HCT116 (cell line): ENCODE data around the gene SPRING1. TPM values are rescaled to one million over a fixed set of nuclear protein-coding genes. Genes with fewer than 3 reads are reported as not detected.

Source experiments
- ATAC-seq: fragments of 200-7000 bp; cut with Tn5 transposase; 2 replicates; pipeline ENCODE4 v1.9.1; 2020; ENCODE audit warnings: mild to moderate bottlenecking, moderate library complexity
- BruUV-seq: library from RNA; stranded (reverse); fragments of 400-500 nt; replicated peaks from 2 replicates; lab custom pipeline; 2021; lab: Mats Ljungman, UMichigan
- CTCF ChIA-PET: fragments of 300-600 bp; sonication (Branson Sonifier 250); formaldehyde crosslinking; loops from one replicate; lab custom pipeline; 2021; ENCODE audit warnings: antibody characterized with exemption; lab: Charles Lee
- POLR2A ChIA-PET: fragments of 300-600, 350-600 bp; sonication (Branson Sonifier 250); formaldehyde crosslinking; loops from one replicate; lab custom pipeline; 2021; ENCODE audit warnings: antibody characterized with exemption; lab: Charles Lee
- RAD21 ChIA-PET, 2 experiments: fragments of 300-600 bp; sonication (Branson Sonifier 250); formaldehyde crosslinking; loops; one replicate each; lab custom pipeline; 2023; ENCODE audit warnings: low total read pairs in 2 of 2; ENCODE audit not compliant: uncharacterized antibody in 2 of 2, unreplicated experiment in 2 of 2, low non-redundant PET in 1 of 2; lab: Charles Lee
- DNase-seq: peaks from one replicate; pipeline ENCODE4 v3.0.0-alpha.2; 2010; ENCODE audit warnings: low read depth, low spot score
- H2AFZ ChIP-seq: fragments of 200-600 bp; shearing (Covaris generic), sonication (generic); 2 replicates; pipeline ENCODE4 v1.6.1; 2017; ENCODE audit warnings: low read depth, mixed run types, mixed read lengths, antibody characterized with exemption, low read length; ENCODE audit not compliant: poor library complexity, severe bottlenecking
- H3K27ac ChIP-seq: 2 replicates; pipeline ENCODE4 v1.5.1; 2012; ENCODE audit warnings: low read depth, low read length
- H3K27me3 ChIP-seq: fragments of 200-600 bp; sonication (generic); 2 replicates; pipeline ENCODE4 v1.6.1; 2016; ENCODE audit warnings: mixed run types, low read length, mixed read lengths; ENCODE audit not compliant: insufficient read depth
- H3K36me3 ChIP-seq, 2 experiments: fragments of 200-500 bp in 1 of 2; fragments of 200-600 bp in 1 of 2; sonication (Bioruptor generic) in 1 of 2; sonication (generic) in 1 of 2; 2 replicates each; pipeline versions ENCODE4 v1.5.1 to v1.6.1; 2014 to 2016; ENCODE audit warnings: low read length in 2 of 2, inconsistent platforms in 1 of 2, mixed read lengths in 1 of 2, mixed run types in 1 of 2; ENCODE audit not compliant: insufficient read depth in 2 of 2, control insufficient read depth in 1 of 2
- H3K4me1 ChIP-seq, 2 experiments: fragments of 200-600 bp in 1 of 2; sonication (generic) in 1 of 2; 2 replicates each; pipeline versions ENCODE4 v1.5.1 to v1.6.1; 2012 to 2017; ENCODE audit warnings: low read length in 2 of 2, inconsistent platforms in 1 of 2, mild to moderate bottlenecking in 1 of 2, mixed read lengths in 1 of 2, mixed run types in 1 of 2, moderate library complexity in 1 of 2; ENCODE audit not compliant: insufficient read depth in 2 of 2, control insufficient read depth in 1 of 2
- H3K4me2 ChIP-seq: fragments of 200-600 bp; sonication (generic); 2 replicates; pipeline ENCODE4 v1.6.1; 2017; ENCODE audit warnings: mixed run types, low read length, mixed read lengths
- H3K4me3 ChIP-seq, 2 experiments: fragments of 200-600 bp in 1 of 2; sonication (generic) in 1 of 2; replicated peaks in 1 of 2; 2 replicates each; pipeline ENCODE4 v1.5.1; 2011 to 2016; ENCODE audit warnings: low read length in 2 of 2, control low read depth in 1 of 2, low read depth in 1 of 2, mild to moderate bottlenecking in 1 of 2, mixed read lengths in 1 of 2, mixed run types in 1 of 2
- H3K79me2 ChIP-seq: fragments of 200-600 bp; sonication (generic); 2 replicates; pipeline ENCODE4 v1.6.1; 2017; ENCODE audit warnings: mild to moderate bottlenecking, mixed run types, low read length, moderate library complexity, mixed read lengths; ENCODE audit not compliant: insufficient read depth
- H3K9ac ChIP-seq: fragments of 200-600 bp; sonication (generic); 2 replicates; pipeline ENCODE4 v1.6.1; 2016; ENCODE audit warnings: low read length, mixed read lengths
- H3K9me2 ChIP-seq: fragments of 200-600 bp; sonication (generic), shearing (Covaris generic); 2 replicates; pipeline ENCODE4 v1.6.1; 2017; ENCODE audit warnings: mixed run types, mild to moderate bottlenecking, moderate library complexity; ENCODE audit not compliant: insufficient read depth
- H3K9me3 ChIP-seq, 2 experiments: fragments of 200-500 bp in 1 of 2; fragments of 200-600 bp in 1 of 2; sonication (Bioruptor generic) in 1 of 2; sonication (generic) in 1 of 2; 2 replicates each; pipeline ENCODE4 v1.6.1; 2014 to 2017; ENCODE audit warnings: low read length in 2 of 2, mixed read lengths in 2 of 2, inconsistent platforms in 1 of 2, low read depth in 1 of 2, mild to moderate bottlenecking in 1 of 2, mixed run types in 1 of 2, moderate library complexity in 1 of 2; ENCODE audit not compliant: control insufficient read depth in 1 of 2, insufficient read depth in 1 of 2
- H4K20me1 ChIP-seq: fragments of 200-600 bp; sonication (generic), shearing (Covaris generic); 2 replicates; pipeline ENCODE4 v1.6.1; 2017; ENCODE audit warnings: mixed run types, mild to moderate bottlenecking, moderate library complexity; ENCODE audit not compliant: insufficient read depth
- CBX3 ChIP-seq: IDR thresholded peaks from 2 replicates; pipeline ENCODE4 v1.6.1; 2012; ENCODE audit warnings: low read depth
- CEBPB ChIP-seq: IDR thresholded peaks from 2 replicates; pipeline ENCODE4 v1.6.1; 2012; ENCODE audit warnings: low read depth
- EGR1 ChIP-seq: IDR thresholded peaks from 2 replicates; pipeline ENCODE4 v1.6.1; 2012; ENCODE audit warnings: low read depth
- EZH2 ChIP-seq: fragments of 200-600 bp; sonication (generic); IDR thresholded peaks from 2 replicates; pipeline ENCODE4 v1.6.1; 2017; ENCODE audit warnings: antibody characterized with exemption, mixed run types
- EZH2phosphoT487 ChIP-seq: fragments of 200-600 bp; IDR thresholded peaks from 2 replicates; pipeline ENCODE4 v1.6.1; 2018; ENCODE audit warnings: antibody characterized with exemption, borderline replicate concordance
- JUND ChIP-seq: IDR thresholded peaks from 2 replicates; pipeline ENCODE4 v1.6.1; 2012
- POLR2A ChIP-seq: IDR thresholded peaks from 2 replicates; pipeline ENCODE4 v1.7.0; 2011; ENCODE audit warnings: borderline replicate concordance; ENCODE audit not compliant: insufficient read depth, insufficient read length; ENCODE audit errors: extremely low read depth
- POLR2AphosphoS5 ChIP-seq: IDR thresholded peaks from 2 replicates; pipeline ENCODE4 v1.6.1; 2011; ENCODE audit warnings: mild to moderate bottlenecking, low read depth, low read length, moderate library complexity
- TCF7L2 ChIP-seq: IDR thresholded peaks from 2 replicates; pipeline ENCODE4 v1.7.0; 2011; ENCODE audit warnings: borderline replicate concordance, inconsistent platforms; ENCODE audit not compliant: insufficient read depth, insufficient read length; ENCODE audit errors: extremely low read depth
- YY1 ChIP-seq: IDR thresholded peaks from 2 replicates; pipeline ENCODE4 v1.6.1; 2011; ENCODE audit warnings: low read length, low read depth, moderate library complexity, mild to moderate bottlenecking; ENCODE audit not compliant: insufficient replicate concordance; ENCODE audit errors: extremely low read depth
- ZFX ChIP-seq: fragments of 450-650 bp; IDR thresholded peaks from 2 replicates; pipeline ENCODE4 v1.6.1; 2017
- ZNF274 ChIP-seq: fragments of 200-500 bp; sonication (Bioruptor generic); IDR thresholded peaks from 2 replicates; pipeline ENCODE4 v1.6.1; 2014; ENCODE audit warnings: mild to moderate bottlenecking, low read depth, low read length, inconsistent platforms
- intact Hi-C: fragments of 100-400 bp; cut with micrococcal nuclease; formaldehyde crosslinking; loops from 2 replicates; pipeline ENCODE4 v1.10.0; 2022
- total RNA-seq: library from RNA; stranded (reverse); gene quantifications from one replicate; pipeline ENCODE4 v1.2.1, GENCODE V29; 2021; ENCODE audit not compliant: unreplicated experiment
- TF ChIP-seq, protein P1 (sequence below): IDR thresholded peaks from 2 replicates; pipeline ENCODE4 v1.6.1; 2011; ENCODE audit warnings: mild to moderate bottlenecking, low read length, moderate library complexity; ENCODE audit not compliant: insufficient replicate concordance; ENCODE audit errors: extremely low read depth
- TF ChIP-seq, protein P2 (sequence below): IDR thresholded peaks from 2 replicates; pipeline ENCODE4 v1.6.1; 2012
- TF ChIP-seq, protein P3 (sequence below), 3 experiments: fragments of 200-600 bp in 1 of 3; sonication (generic) in 1 of 3; IDR thresholded peaks in 2 of 3; conservative IDR thresholded peaks in 1 of 3; 2 replicates each; pipeline ENCODE4 v1.5.1; 2012 to 2017; ENCODE audit warnings: low read depth in 2 of 3, low read length in 2 of 3, antibody characterized with exemption in 1 of 3, borderline replicate concordance in 1 of 3, control low read depth in 1 of 3, mild to moderate bottlenecking in 1 of 3, mixed read lengths in 1 of 3, mixed run types in 1 of 3, moderate library complexity in 1 of 3; ENCODE audit not compliant: insufficient read depth in 1 of 3

SPRING1 gene
- total RNA-seq, 1 experiment from 2014 or later = 28.5 TPM

DNA sequence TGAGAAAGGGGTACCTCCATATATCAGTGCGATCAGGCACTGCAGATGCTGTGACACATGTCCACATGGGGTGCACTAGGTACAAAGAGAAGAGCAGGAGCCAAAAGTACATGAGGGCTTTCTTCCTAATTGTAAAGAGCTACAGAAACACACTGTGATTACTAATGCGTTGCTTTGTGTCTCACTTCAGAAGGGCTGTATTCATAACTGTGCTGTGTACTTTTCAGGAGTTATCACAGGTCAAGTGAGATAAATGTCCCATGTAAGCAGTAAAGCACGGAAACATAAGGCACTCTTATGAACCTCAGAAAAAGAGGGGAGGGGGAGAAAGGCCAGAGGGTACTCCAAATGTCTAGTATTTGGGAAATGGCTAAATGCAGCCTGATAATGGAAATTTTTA lies 10.6 kb downstream of the SPRING1 start:
- no peak overlapping the region for H3K4me2 ChIP-seq
- RAD21 ChIA-PET = no interaction called here
- POLR2A ChIA-PET = no interaction called here
- H3K36me3 ChIP-seq = no peaks in the 10 kb centered on the region; a peak in 2 of 4 replicates
- H3K27me3 ChIP-seq = no peaks in the 10 kb centered on the region
- no peaks in the 10 kb centered on the region for H3K4me1 ChIP-seq
- no peak for ATAC-seq
- no peak for TF ChIP-seq ZNF274
- no peak for TF ChIP-seq CEBPB
- TF ChIP-seq POLR2AphosphoS5 = no peak
- no peak for TF ChIP-seq ZFX
- TF ChIP-seq TCF7L2 = no peak
- TF ChIP-seq, protein P1, sequence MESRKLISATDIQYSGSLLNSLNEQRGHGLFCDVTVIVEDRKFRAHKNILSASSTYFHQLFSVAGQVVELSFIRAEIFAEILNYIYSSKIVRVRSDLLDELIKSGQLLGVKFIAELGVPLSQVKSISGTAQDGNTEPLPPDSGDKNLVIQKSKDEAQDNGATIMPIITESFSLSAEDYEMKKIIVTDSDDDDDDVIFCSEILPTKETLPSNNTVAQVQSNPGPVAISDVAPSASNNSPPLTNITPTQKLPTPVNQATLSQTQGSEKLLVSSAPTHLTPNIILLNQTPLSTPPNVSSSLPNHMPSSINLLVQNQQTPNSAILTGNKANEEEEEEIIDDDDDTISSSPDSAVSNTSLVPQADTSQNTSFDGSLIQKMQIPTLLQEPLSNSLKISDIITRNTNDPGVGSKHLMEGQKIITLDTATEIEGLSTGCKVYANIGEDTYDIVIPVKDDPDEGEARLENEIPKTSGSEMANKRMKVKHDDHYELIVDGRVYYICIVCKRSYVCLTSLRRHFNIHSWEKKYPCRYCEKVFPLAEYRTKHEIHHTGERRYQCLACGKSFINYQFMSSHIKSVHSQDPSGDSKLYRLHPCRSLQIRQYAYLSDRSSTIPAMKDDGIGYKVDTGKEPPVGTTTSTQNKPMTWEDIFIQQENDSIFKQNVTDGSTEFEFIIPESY = no peak
- TF ChIP-seq, protein P2, sequence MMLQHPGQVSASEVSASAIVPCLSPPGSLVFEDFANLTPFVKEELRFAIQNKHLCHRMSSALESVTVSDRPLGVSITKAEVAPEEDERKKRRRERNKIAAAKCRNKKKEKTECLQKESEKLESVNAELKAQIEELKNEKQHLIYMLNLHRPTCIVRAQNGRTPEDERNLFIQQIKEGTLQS = no peak
- no peak for TF ChIP-seq YY1
- TF ChIP-seq, protein P3, sequence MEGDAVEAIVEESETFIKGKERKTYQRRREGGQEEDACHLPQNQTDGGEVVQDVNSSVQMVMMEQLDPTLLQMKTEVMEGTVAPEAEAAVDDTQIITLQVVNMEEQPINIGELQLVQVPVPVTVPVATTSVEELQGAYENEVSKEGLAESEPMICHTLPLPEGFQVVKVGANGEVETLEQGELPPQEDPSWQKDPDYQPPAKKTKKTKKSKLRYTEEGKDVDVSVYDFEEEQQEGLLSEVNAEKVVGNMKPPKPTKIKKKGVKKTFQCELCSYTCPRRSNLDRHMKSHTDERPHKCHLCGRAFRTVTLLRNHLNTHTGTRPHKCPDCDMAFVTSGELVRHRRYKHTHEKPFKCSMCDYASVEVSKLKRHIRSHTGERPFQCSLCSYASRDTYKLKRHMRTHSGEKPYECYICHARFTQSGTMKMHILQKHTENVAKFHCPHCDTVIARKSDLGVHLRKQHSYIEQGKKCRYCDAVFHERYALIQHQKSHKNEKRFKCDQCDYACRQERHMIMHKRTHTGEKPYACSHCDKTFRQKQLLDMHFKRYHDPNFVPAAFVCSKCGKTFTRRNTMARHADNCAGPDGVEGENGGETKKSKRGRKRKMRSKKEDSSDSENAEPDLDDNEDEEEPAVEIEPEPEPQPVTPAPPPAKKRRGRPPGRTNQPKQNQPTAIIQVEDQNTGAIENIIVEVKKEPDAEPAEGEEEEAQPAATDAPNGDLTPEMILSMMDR (IDR thresholded peaks at IDR 0.05 in 2 of 3, conservative IDR thresholded peaks at IDR 0.05 in 1 of 3; ENCODE audit: borderline replicate concordance in 1 of 3, insufficient read depth in 1 of 3, low read depth in 2 of 3, low read length in 2 of 3) = no peak
- no peak for TF ChIP-seq POLR2A
- TF ChIP-seq EZH2phosphoT487 = no peak
- TF ChIP-seq EGR1 = no peak
- TF ChIP-seq EZH2 = no peak
- TF ChIP-seq JUND = no peak
- TF ChIP-seq CBX3 = no peak
- TF ChIP-seq, all 23 proteins: peak for 0
- intact Hi-C loops = no loop called here
- no peak for DNase-seq
- Histone ChIP-seq H4K20me1 (no peaks in the 10 kb centered on the region), H3K79me2 (peaks cover 39% of the 10 kb centered on the region; the same call in 1 of the 2 replicates), H3K9ac (no peak overlapping the region), H3K9me2 (no peaks in the 10 kb centered on the region), H3K4me3 (no peak overlapping the region), H2AFZ (no peak overlapping the region), H3K9me3 (no peaks in the 10 kb centered on the region), H3K27ac (no peak overlapping the region)
- no TSS peak for BruUV-seq
- CTCF ChIA-PET = interaction anchor here (1.3 kb wide), 1 partner anchor 19 kb away, joined by 3 read pairs; no protein-coding TSS in a partner anchor
